IPS-18c (cell line): ENCODE data around the gene ADCY1.

ENCODE experiments used
- H3K4me3 ChIP-seq: 2 replicates; pipeline ENCODE4 v1.7.0; 2013; ENCODE audit warnings: low read depth, mild to moderate bottlenecking, low read length, moderate library complexity; ENCODE audit not compliant: insufficient read depth
- H3K9me3 ChIP-seq: one replicate; pipeline ENCODE4 v1.6.1; 2013; ENCODE audit warnings: mild to moderate bottlenecking, low read length, moderate library complexity; ENCODE audit not compliant: control insufficient read depth, insufficient read depth

ADCY1 gene

GRCh38 chr7:45670227-45670626, 96.1 kb downstream of the ADCY1 start:
- Histone ChIP-seq H3K4me3 (no peak overlapping the region), H3K9me3 (no peaks in the 10 kb centered on the region)

- Histone ChIP-seq H3K4me3 (no peak overlapping the region), H3K9me3 (no peaks in the 10 kb centered on the region)
Observed at GRCh38 chr7:45670717-45671116, 96.5 kb downstream of the ADCY1 start.

- H3K9me3 ChIP-seq = no peaks in the 10 kb centered on the region
- H3K4me3 ChIP-seq = no peak overlapping the region
Observed at GRCh38 chr7:45677311-45677900, 103.2 kb downstream of the ADCY1 start.

GRCh38 chr7:45679516-45679915, 105.3 kb downstream of the ADCY1 start:
- no peaks in the 10 kb centered on the region for H3K9me3 ChIP-seq
- no peak overlapping the region for H3K4me3 ChIP-seq

- Histone ChIP-seq H3K4me3 (no peak overlapping the region), H3K9me3 (no peaks in the 10 kb centered on the region)
Observed at GRCh38 chr7:45680776-45681175, 106.6 kb downstream of the ADCY1 start.

- Histone ChIP-seq H3K4me3 (no peak overlapping the region), H3K9me3 (no peaks in the 10 kb centered on the region)
Observed at GRCh38 chr7:45681596-45682357, 107.6 kb downstream of the ADCY1 start.

- Histone ChIP-seq H3K4me3 (no peak overlapping the region), H3K9me3 (no peaks in the 10 kb centered on the region)
Observed at GRCh38 chr7:45682358-45682735, 108.2 kb downstream of the ADCY1 start.

- Histone ChIP-seq H3K9me3 (no peaks in the 10 kb centered on the region), H3K4me3 (no peak overlapping the region)
Observed at GRCh38 chr7:45682836-45683555, 108.8 kb downstream of the ADCY1 start.

- H3K9me3 ChIP-seq = no peaks in the 10 kb centered on the region
- no peak overlapping the region for H3K4me3 ChIP-seq
Observed at GRCh38 chr7:45683556-45684148, 109.5 kb downstream of the ADCY1 start.

- Histone ChIP-seq H3K4me3 (no peak overlapping the region), H3K9me3 (no peaks in the 10 kb centered on the region)
Observed at GRCh38 chr7:45684910-45685618, 110.9 kb downstream of the ADCY1 start.

GRCh38 chr7:45685619-45686240, 111.6 kb downstream of the ADCY1 start:
- Histone ChIP-seq H3K9me3 (no peaks in the 10 kb centered on the region), H3K4me3 (no peak overlapping the region)

GRCh38 chr7:45686441-45687184, 112.4 kb downstream of the ADCY1 start:
- no peak overlapping the region for H3K4me3 ChIP-seq
- no peaks in the 10 kb centered on the region for H3K9me3 ChIP-seq

GRCh38 chr7:45687185-45687560, 113.0 kb downstream of the ADCY1 start:
- no peak overlapping the region for H3K4me3 ChIP-seq
- H3K9me3 ChIP-seq = no peaks in the 10 kb centered on the region

GRCh38 chr7:45687721-45688120, 113.6 kb downstream of the ADCY1 start:
- no peaks in the 10 kb centered on the region for H3K9me3 ChIP-seq
- no peak overlapping the region for H3K4me3 ChIP-seq

GRCh38 chr7:45688382-45688781, 114.2 kb downstream of the ADCY1 start:
- H3K4me3 ChIP-seq = no peak overlapping the region
- H3K9me3 ChIP-seq = no peaks in the 10 kb centered on the region

GRCh38 chr7:45689011-45689796, 115.0 kb downstream of the ADCY1 start:
- no peaks in the 10 kb centered on the region for H3K9me3 ChIP-seq
- H3K4me3 ChIP-seq = no peak overlapping the region
